GM15510 (cell line): Measurements from ENCODE around the gene ATG9B.

Source experiments
- POLR2A ChIP-seq: IDR thresholded peaks from 3 replicates; pipeline ENCODE4 v1.6.1; 2011; ENCODE audit warnings: borderline replicate concordance; ENCODE audit not compliant: insufficient read length; ENCODE audit errors: extremely low read depth

The ATG9B gene

GRCh38 chr7:150988230-150989226 lies 35.8 kb downstream of the ATG9B start:
- no peak for TF ChIP-seq POLR2A

DNA sequence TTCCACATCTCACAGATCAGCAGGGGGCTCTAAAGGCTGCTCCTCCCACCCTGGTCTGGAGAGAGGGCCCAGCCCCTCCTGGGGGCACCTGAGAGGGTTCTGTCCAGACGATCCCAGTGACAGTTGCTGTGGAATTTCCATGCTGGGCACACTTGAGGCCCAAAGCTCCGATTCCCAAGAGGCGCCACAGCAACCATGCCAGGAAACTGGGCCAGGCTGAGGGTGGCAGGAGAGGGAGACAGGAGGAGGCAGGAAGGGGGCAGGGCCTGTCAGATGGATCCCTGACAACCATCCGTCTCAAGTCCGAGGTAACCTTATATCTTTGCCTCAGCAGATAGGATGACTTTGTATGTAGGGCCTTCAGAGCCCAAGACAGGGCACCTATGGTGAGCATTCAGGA lies 37.7 kb downstream of the ATG9B start:
- TF ChIP-seq POLR2A, result no peak

DNA sequence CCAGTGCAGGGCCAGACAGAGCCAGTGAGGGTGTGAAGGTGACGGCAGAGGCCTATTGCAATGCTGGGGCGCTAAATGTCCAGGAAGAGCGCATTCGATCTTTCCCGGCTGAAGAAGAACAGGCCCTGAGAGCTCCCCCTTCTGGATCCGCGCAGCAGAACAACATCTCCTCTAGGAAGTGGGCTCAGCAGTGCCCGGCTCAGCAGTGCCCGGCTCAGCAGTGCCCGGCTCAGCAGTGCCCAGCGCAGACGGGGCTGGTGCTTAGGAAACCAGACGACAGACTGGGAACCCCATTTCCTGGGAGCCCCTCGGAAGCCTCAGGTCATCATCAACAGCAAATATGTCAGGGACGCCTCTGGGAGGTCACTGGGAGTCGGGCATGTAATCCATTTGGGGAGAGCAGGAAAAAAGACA lies 38.2 kb downstream of the ATG9B start:
- TF ChIP-seq POLR2A, result no peak

- no peak for TF ChIP-seq POLR2A
Measured at GRCh38 chr7:150983893-150984368, 40.4 kb downstream of the ATG9B start.

DNA sequence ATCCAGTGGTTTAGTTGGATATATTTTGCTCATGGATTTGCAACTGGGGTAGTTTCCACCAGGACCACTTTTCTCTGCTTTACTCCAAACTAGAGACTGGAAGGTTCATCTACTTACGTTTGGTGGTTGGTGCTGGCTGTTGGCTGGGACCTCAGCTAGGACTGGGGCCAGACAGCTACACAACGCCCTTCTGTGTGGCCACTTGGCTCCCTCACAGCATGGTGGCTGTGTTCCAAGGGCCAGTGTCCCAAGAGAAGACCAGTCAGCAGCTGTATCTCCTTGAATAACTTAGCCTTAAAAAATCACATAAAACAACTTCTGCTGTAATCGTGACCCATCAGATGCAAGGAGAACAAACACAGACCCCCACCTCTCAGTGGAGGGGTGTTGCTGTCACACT lies 41.9 kb downstream of the ATG9B start:
- no peak for TF ChIP-seq POLR2A

DNA sequence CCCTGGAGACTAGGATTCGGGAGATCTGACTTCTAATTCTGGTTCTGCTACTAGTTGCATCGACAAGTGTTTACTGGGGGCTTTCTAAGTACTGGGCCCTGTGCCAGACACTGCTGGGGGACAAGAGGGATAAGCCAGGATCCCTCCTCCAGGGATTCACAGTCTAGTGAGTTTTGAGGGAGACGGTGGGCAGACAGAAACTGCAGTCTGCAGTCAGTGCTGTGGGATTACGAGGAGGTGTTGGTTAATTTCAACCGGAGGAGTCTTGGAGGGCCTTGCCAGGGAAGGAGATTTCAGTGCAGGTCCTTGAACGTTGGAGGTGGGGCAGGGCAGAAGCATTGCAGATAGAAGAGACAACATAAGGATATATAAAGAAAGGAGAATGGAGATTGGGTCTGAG lies 42.6 kb downstream of the ATG9B start:
- no peak for TF ChIP-seq POLR2A

- TF ChIP-seq POLR2A, result no peak
Measured at GRCh38 chr7:150980663-150981062, 43.6 kb downstream of the ATG9B start.

DNA sequence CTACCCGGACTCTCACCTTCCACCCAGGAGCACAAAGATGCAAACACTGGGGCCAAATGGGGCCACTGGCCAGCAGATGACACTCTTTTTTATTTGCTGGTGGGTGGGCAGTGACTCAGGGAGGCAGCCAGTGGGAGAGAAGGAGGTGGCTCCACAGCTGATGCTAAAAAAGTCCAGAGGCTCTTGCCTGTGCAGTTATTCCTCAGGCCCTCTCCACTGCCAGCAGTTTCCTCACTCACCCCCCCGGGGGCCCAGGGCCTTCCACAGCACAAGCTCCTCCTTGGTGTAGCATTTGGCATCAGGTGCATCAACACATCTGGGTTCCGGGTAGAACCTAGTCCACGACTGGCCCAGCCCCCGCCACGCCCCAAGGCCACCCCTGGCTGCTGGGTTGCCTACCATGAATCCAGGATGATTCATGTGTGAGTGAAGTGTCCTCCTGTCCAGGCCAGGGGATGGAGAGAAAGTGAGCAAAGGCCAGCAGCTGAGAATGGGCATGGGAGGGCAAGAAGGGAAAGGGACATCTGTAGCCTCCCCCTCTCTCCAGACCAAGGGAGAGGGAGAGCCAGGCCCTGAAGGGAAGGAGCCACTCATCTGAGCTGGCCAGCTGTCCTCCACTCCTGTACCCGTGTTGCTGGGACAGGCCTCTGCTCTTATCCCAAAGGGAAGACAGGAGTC lies 44.4 kb downstream of the ATG9B start:
- TF ChIP-seq POLR2A, result no peak

DNA sequence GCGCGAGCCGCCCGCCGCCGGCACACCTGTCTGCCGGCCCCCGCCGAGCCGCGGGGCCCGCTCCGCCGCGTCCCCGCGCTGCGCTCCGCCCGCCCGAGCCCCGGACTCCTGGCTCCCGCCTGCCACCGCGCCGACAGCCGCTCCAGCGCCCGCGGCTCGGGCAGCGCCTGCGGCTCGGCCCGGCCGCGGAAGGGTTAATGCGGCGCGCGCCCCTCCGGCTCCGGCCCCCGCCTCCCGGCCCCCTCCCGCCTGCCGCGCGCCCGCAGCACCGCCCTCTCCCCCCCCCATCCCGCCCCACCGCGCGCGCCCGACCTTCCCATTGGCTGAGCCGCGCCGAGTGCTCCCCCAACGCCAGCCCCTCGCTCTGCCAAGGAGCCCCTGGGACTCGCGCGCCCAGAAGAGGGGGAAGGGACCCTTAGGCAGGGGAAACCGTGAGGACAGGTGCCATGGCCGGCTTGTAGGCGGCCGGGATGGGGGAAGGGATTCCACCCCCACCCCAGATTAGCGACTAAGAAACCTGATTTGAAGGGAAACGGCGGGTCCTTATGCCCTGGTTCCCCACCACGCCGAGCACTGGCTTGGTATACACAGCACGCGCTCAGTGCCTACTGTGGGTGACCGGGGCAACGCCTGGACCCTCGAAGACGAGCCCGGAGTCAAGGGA lies 46.0 kb downstream of the ATG9B start, which contains the start of gene KCNH2:
Gene KCNH2 (minus strand): TSS at position 196 of the 664 bp plus-strand sequence. CDS start 408 bp downstream, outside the sequence.
- no peak for TF ChIP-seq POLR2A

GRCh38 chr7:150977382-150978125 lies 46.7 kb downstream of the ATG9B start:
- TF ChIP-seq POLR2A, result no peak

DNA sequence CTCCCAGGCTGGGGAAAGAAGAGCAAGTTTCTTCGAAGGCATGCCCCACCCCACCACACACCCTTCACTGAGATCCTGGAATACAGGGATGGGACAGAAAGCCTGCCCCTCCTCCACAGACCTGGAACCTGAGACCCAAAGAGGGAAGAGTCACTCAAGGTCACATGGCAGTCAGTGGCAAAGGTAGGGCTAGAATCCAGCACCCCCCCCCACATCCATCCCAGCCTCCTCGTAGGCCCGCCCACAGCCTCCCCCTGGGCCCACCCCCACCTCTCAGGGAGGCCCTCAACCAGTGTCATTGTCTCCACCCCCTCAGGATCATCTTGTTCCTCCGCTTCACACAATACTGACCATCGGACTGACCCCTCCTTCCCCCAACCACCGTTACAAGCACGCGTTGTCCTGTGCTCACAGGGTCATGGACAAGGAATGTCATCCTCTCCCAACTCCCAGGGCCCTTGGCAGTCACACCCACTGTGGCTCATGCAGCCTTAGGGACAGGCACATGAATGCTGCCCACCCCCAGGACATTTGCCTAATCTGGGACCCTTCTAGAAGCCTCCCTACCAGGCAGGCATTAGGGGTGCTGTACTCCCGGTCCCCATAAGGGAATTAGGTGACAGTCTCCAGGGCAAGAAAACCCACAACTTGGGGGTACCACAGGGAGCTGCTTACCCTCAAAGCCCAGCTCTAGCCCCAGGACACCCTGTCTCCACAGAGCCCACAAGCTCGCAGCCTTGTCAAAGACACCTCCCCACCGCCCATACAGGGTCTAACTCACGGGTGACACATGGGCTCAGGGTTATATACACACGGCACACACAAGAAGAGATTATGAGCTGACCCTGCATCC lies 47.5 kb downstream of the ATG9B start:
- no peak for TF ChIP-seq POLR2A

- no peak for TF ChIP-seq POLR2A
Measured at GRCh38 chr7:150975536-150976319, 48.6 kb downstream of the ATG9B start.
